Natural killer cell treated with Interleukin-12 subunit alpha and Interleukin-12 subunit beta and Interleukin-15 and Interleukin-18, amount 100 ng/mL, for 72 hours (primary cell): ENCODE results near the gene MRPL42. TPM values are rescaled to one million over a fixed set of nuclear protein-coding genes. Genes with fewer than 3 reads are reported as not detected.
"Not testable (repeated sequence)": the region's sequence is repeated elsewhere in the genome, so short reads cannot be mapped to it uniquely, and the experiment has no call there.

Experiments used
- ATAC-seq, 2 donors: fragments of 150-1000 bp; cut with Tn5 transposase in 1 of 2; sonication (Bioruptor Pico), chemical (Tn5 transposase) in 1 of 2; 2 replicates each; pipeline ENCODE4 v1.10.0; 2021
- DNase-seq: peaks from one replicate; pipeline ENCODE4 v3.0.0; 2022; ENCODE audit warnings: low spot score
- H3K27ac Mint-ChIP-seq, 2 donors: 1 replicate in 1 of 2; 2 replicates in 1 of 2; pipeline ENCODE4 v1.8.0; 2022; ENCODE audit warnings: mixed read lengths in 2 of 2, mild to moderate bottlenecking in 1 of 2, moderate library complexity in 1 of 2
- H3K27me3 Mint-ChIP-seq, 2 donors: 1 replicate in 1 of 2; 2 replicates in 1 of 2; pipeline ENCODE4 v1.8.0; 2022; ENCODE audit warnings: mixed read lengths in 2 of 2
- H3K36me3 Mint-ChIP-seq: one replicate; pipeline ENCODE4 v1.8.0; 2022; ENCODE audit warnings: mixed read lengths
- H3K4me1 Mint-ChIP-seq, 2 donors: 1 replicate in 1 of 2; 2 replicates in 1 of 2; pipeline ENCODE4 v1.8.0; 2022; ENCODE audit warnings: low read depth in 2 of 2, mixed read lengths in 2 of 2, mild to moderate bottlenecking in 1 of 2
- H3K4me3 Mint-ChIP-seq: one replicate; pipeline ENCODE4 v1.8.0; 2022; ENCODE audit warnings: mixed read lengths
- H3K9me3 Mint-ChIP-seq: 2 replicates; pipeline ENCODE4 v1.8.0; 2022; ENCODE audit warnings: mixed read lengths
- total RNA-seq, 2 donors: library from RNA; stranded (reverse); gene quantifications; one replicate each; pipeline ENCODE4 v1.2.3, GENCODE V29; 2022

MRPL42 gene
- total RNA-seq, 2 donors from 2014 or later, result 42.8 to 53.2 TPM

- no peaks in the 10 kb centered on the region for H3K9me3 Mint-ChIP-seq
- no peaks in the 10 kb centered on the region for H3K27me3 Mint-ChIP-seq
- peaks cover 19% of the 10 kb centered on the region for H3K36me3 Mint-ChIP-seq
- no peak overlapping the region for H3K4me3 Mint-ChIP-seq
- no peak for DNase-seq
- ATAC-seq, result no peak
- H3K27ac Mint-ChIP-seq, result no peak overlapping the region
- peaks cover 8 to 11% of the 10 kb centered on the region in 2 donors for H3K4me1 Mint-ChIP-seq
Measured at GRCh38 chr12:93494096-93494495, 26.8 kb downstream of the MRPL42 start.

- Mint-ChIP-seq H3K27ac (peak overlapping the region in 1 of 2 donors; percentile 45), H3K36me3 (peaks cover 13% of the 10 kb centered on the region), H3K27me3 (no peaks in the 10 kb centered on the region), H3K4me3 (no peak overlapping the region), H3K9me3 (no peaks in the 10 kb centered on the region), H3K4me1 (peaks cover 8% of the 10 kb centered on the region in 2 donors)
- DNase-seq (no peak), ATAC-seq (no peak)
Measured at GRCh38 chr12:93497456-93497855, 30.1 kb downstream of the MRPL42 start.

- H3K27me3 Mint-ChIP-seq, H3K4me3 Mint-ChIP-seq, H3K9me3 Mint-ChIP-seq, DNase-seq, ATAC-seq, H3K4me1 Mint-ChIP-seq, H3K27ac Mint-ChIP-seq: not testable (repeated sequence)
- peaks cover 13% of the 10 kb centered on the region for H3K36me3 Mint-ChIP-seq
Measured at GRCh38 chr12:93498813-93499212, 31.5 kb downstream of the MRPL42 start.

GRCh38 chr12:93500201-93500600, 32.9 kb downstream of the MRPL42 start:
- no peaks in the 10 kb centered on the region for H3K27me3 Mint-ChIP-seq
- H3K36me3 Mint-ChIP-seq, result peaks cover 6% of the 10 kb centered on the region
- peaks cover 8% of the 10 kb centered on the region in 2 donors for H3K4me1 Mint-ChIP-seq
- DNase-seq (no peak), ATAC-seq (no peak)
- no peak overlapping the region for H3K4me3 Mint-ChIP-seq
- no peak overlapping the region for H3K27ac Mint-ChIP-seq
- H3K9me3 Mint-ChIP-seq, result no peaks in the 10 kb centered on the region

- H3K4me3 Mint-ChIP-seq, result no peak overlapping the region
- H3K27ac Mint-ChIP-seq, result no peak overlapping the region
- no peaks in the 10 kb centered on the region for H3K9me3 Mint-ChIP-seq
- peaks cover 6% of the 10 kb centered on the region for H3K36me3 Mint-ChIP-seq
- no peak for DNase-seq
- peaks cover 8% of the 10 kb centered on the region in 2 donors for H3K4me1 Mint-ChIP-seq
- no peak for ATAC-seq
- no peaks in the 10 kb centered on the region for H3K27me3 Mint-ChIP-seq
Measured at GRCh38 chr12:93500667-93501066, 33.4 kb downstream of the MRPL42 start.

GRCh38 chr12:93502802-93503623, 35.7 kb downstream of the MRPL42 start:
- Mint-ChIP-seq H3K9me3 (no peaks in the 10 kb centered on the region), H3K27me3 (no peaks in the 10 kb centered on the region), H3K36me3 (no peaks in the 10 kb centered on the region), H3K27ac (no peak overlapping the region), H3K4me1 (peaks cover 2 to 12% of the 10 kb centered on the region in 2 donors), H3K4me3 (no peak overlapping the region)
- no peak for ATAC-seq
- DNase-seq, result peak; percentile 64

GRCh38 chr12:93507165-93507564, 39.9 kb downstream of the MRPL42 start:
- H3K9me3 Mint-ChIP-seq, result no peaks in the 10 kb centered on the region
- no peak for DNase-seq
- peaks cover 2 to 12% of the 10 kb centered on the region in 2 donors for H3K4me1 Mint-ChIP-seq
- H3K36me3 Mint-ChIP-seq, result no peaks in the 10 kb centered on the region
- no peak for ATAC-seq
- no peak overlapping the region for H3K4me3 Mint-ChIP-seq
- no peak overlapping the region for H3K27ac Mint-ChIP-seq
- no peaks in the 10 kb centered on the region for H3K27me3 Mint-ChIP-seq

- Mint-ChIP-seq H3K27me3 (no peaks in the 10 kb centered on the region), H3K4me1 (peaks cover 2 to 12% of the 10 kb centered on the region in 2 donors), H3K9me3 (no peaks in the 10 kb centered on the region), H3K36me3 (no peaks in the 10 kb centered on the region), H3K27ac (no peak overlapping the region), H3K4me3 (no peak overlapping the region)
- no peak for ATAC-seq
- no peak for DNase-seq
Measured at GRCh38 chr12:93509506-93509905, 42.2 kb downstream of the MRPL42 start.

- H3K9me3 Mint-ChIP-seq, result no peaks in the 10 kb centered on the region
- H3K4me1 Mint-ChIP-seq, result no peaks in the 10 kb centered on the region
- no peak overlapping the region for H3K4me3 Mint-ChIP-seq
- DNase-seq (no peak), ATAC-seq (no peak)
- H3K27me3 Mint-ChIP-seq, result peaks cover 0 to 1% of the 10 kb centered on the region in 2 donors
- H3K27ac Mint-ChIP-seq, result peak overlapping the region in 1 of 2 donors; percentile 12
- no peaks in the 10 kb centered on the region for H3K36me3 Mint-ChIP-seq
Measured at GRCh38 chr12:93514853-93515252, 47.5 kb downstream of the MRPL42 start.

- Mint-ChIP-seq H3K27me3 (peaks cover 0 to 2% of the 10 kb centered on the region in 2 donors), H3K9me3 (no peaks in the 10 kb centered on the region), H3K36me3 (no peaks in the 10 kb centered on the region), H3K4me1 (peaks cover 4 to 11% of the 10 kb centered on the region in 2 donors), H3K27ac (no peak overlapping the region), H3K4me3 (no peak overlapping the region)
- ATAC-seq (no peak), DNase-seq (no peak)
Measured at GRCh38 chr12:93518725-93519124, 51.4 kb downstream of the MRPL42 start.

GRCh38 chr12:93519859-93520258, 52.5 kb downstream of the MRPL42 start:
- H3K9me3 Mint-ChIP-seq, result no peaks in the 10 kb centered on the region
- H3K27ac Mint-ChIP-seq, result no peak overlapping the region
- DNase-seq (no peak), ATAC-seq (no peak)
- H3K27me3 Mint-ChIP-seq, result peaks cover 5 to 7% of the 10 kb centered on the region in 2 donors
- H3K4me3 Mint-ChIP-seq, result no peak overlapping the region
- peaks cover 4 to 17% of the 10 kb centered on the region in 2 donors for H3K4me1 Mint-ChIP-seq
- H3K36me3 Mint-ChIP-seq, result no peaks in the 10 kb centered on the region

- ATAC-seq, result no peak
- H3K4me1 Mint-ChIP-seq, result peaks cover 4 to 17% of the 10 kb centered on the region in 2 donors
- H3K4me3 Mint-ChIP-seq, result no peak overlapping the region
- no peaks in the 10 kb centered on the region for H3K36me3 Mint-ChIP-seq
- H3K9me3 Mint-ChIP-seq, result no peaks in the 10 kb centered on the region
- peaks cover 5 to 7% of the 10 kb centered on the region in 2 donors for H3K27me3 Mint-ChIP-seq
- no peak overlapping the region for H3K27ac Mint-ChIP-seq
- no peak for DNase-seq
Measured at GRCh38 chr12:93520454-93520853, 53.1 kb downstream of the MRPL42 start.

GRCh38 chr12:93521225-93522080, 54.1 kb downstream of the MRPL42 start:
- Mint-ChIP-seq H3K27me3 (peaks cover 7 to 8% of the 10 kb centered on the region in 2 donors), H3K36me3 (no peaks in the 10 kb centered on the region), H3K4me3 (no peak overlapping the region), H3K4me1 (peaks cover 4 to 17% of the 10 kb centered on the region in 2 donors), H3K9me3 (no peaks in the 10 kb centered on the region), H3K27ac (no peak overlapping the region)
- DNase-seq (no peak), ATAC-seq (peak in 1 of 2 donors; percentile 46)
